ENCODE results near the gene CACNB2.

Gene CACNB2

GRCh38 chr10:18221882-18222281 is 81.7 kb downstream of the CACNB2 start:
- no peaks in the 10 kb centered on the region for H3K9me3 Mint-ChIP-seq (ENCODE audit: low read depth)
- no peaks in the 10 kb centered on the region for H3K4me1 Mint-ChIP-seq (ENCODE audit: low read depth)
- H3K36me3 Mint-ChIP-seq, result no peaks in the 10 kb centered on the region
- H3K4me3 Mint-ChIP-seq, result no peak overlapping the region
- H3K27me3 Mint-ChIP-seq, result no peaks in the 10 kb centered on the region
- no peak overlapping the region for H3K27ac Mint-ChIP-seq

- H3K9me3 Mint-ChIP-seq (ENCODE audit: low read depth), result no peaks in the 10 kb centered on the region
- H3K4me1 Mint-ChIP-seq (ENCODE audit: low read depth), result no peaks in the 10 kb centered on the region
- H3K4me3 Mint-ChIP-seq, result no peak overlapping the region
- no peak overlapping the region for H3K27ac Mint-ChIP-seq
- H3K36me3 Mint-ChIP-seq, result no peaks in the 10 kb centered on the region
- no peaks in the 10 kb centered on the region for H3K27me3 Mint-ChIP-seq
Measured at GRCh38 chr10:18222866-18223265, 82.6 kb downstream of the CACNB2 start.

GRCh38 chr10:18223898-18224297 is 83.7 kb downstream of the CACNB2 start:
- Mint-ChIP-seq H3K27me3 (no peaks in the 10 kb centered on the region), H3K4me3 (no peak overlapping the region), H3K9me3 (ENCODE audit: low read depth) (no peaks in the 10 kb centered on the region), H3K36me3 (no peaks in the 10 kb centered on the region), H3K27ac (no peak overlapping the region), H3K4me1 (ENCODE audit: low read depth) (no peaks in the 10 kb centered on the region)

- no peak overlapping the region for H3K27ac Mint-ChIP-seq
- no peaks in the 10 kb centered on the region for H3K27me3 Mint-ChIP-seq
- H3K4me1 Mint-ChIP-seq (ENCODE audit: low read depth), result no peaks in the 10 kb centered on the region
- H3K36me3 Mint-ChIP-seq, result no peaks in the 10 kb centered on the region
- H3K9me3 Mint-ChIP-seq (ENCODE audit: low read depth), result no peaks in the 10 kb centered on the region
- no peak overlapping the region for H3K4me3 Mint-ChIP-seq
Measured at GRCh38 chr10:18224626-18225445, 84.6 kb downstream of the CACNB2 start.

- Mint-ChIP-seq H3K4me3 (no peak overlapping the region), H3K9me3 (ENCODE audit: low read depth) (no peaks in the 10 kb centered on the region), H3K27ac (no peak overlapping the region), H3K36me3 (no peaks in the 10 kb centered on the region), H3K4me1 (ENCODE audit: low read depth) (no peaks in the 10 kb centered on the region), H3K27me3 (no peaks in the 10 kb centered on the region)
Measured at GRCh38 chr10:18226336-18226735, 86.1 kb downstream of the CACNB2 start.

- no peaks in the 10 kb centered on the region for H3K4me1 Mint-ChIP-seq (ENCODE audit: low read depth)
- no peaks in the 10 kb centered on the region for H3K36me3 Mint-ChIP-seq
- H3K9me3 Mint-ChIP-seq (ENCODE audit: low read depth), result no peaks in the 10 kb centered on the region
- H3K27ac Mint-ChIP-seq, result no peak overlapping the region
- no peak overlapping the region for H3K4me3 Mint-ChIP-seq
- peaks cover 5% of the 10 kb centered on the region for H3K27me3 Mint-ChIP-seq
Measured at GRCh38 chr10:18229826-18230225, 89.6 kb downstream of the CACNB2 start.

GRCh38 chr10:18230794-18231193 is 90.6 kb downstream of the CACNB2 start:
- Mint-ChIP-seq H3K4me3 (no peak overlapping the region), H3K27ac (no peak overlapping the region), H3K27me3 (peaks cover 5% of the 10 kb centered on the region), H3K4me1 (ENCODE audit: low read depth) (no peaks in the 10 kb centered on the region), H3K36me3 (no peaks in the 10 kb centered on the region), H3K9me3 (ENCODE audit: low read depth) (no peaks in the 10 kb centered on the region)

GRCh38 chr10:18231480-18231879 is 91.3 kb downstream of the CACNB2 start:
- Mint-ChIP-seq H3K4me3 (no peak overlapping the region), H3K27me3 (peaks cover 5% of the 10 kb centered on the region), H3K36me3 (no peaks in the 10 kb centered on the region), H3K4me1 (ENCODE audit: low read depth) (no peaks in the 10 kb centered on the region), H3K27ac (no peak overlapping the region), H3K9me3 (ENCODE audit: low read depth) (no peaks in the 10 kb centered on the region)

- Mint-ChIP-seq H3K4me3 (no peak overlapping the region), H3K9me3 (ENCODE audit: low read depth) (no peaks in the 10 kb centered on the region), H3K27me3 (peaks cover 5% of the 10 kb centered on the region), H3K4me1 (ENCODE audit: low read depth) (no peaks in the 10 kb centered on the region), H3K36me3 (no peaks in the 10 kb centered on the region), H3K27ac (no peak overlapping the region)
Measured at GRCh38 chr10:18233775-18234174, 93.6 kb downstream of the CACNB2 start.

- no peaks in the 10 kb centered on the region for H3K36me3 Mint-ChIP-seq
- no peak overlapping the region for H3K27ac Mint-ChIP-seq
- no peaks in the 10 kb centered on the region for H3K9me3 Mint-ChIP-seq (ENCODE audit: low read depth)
- peaks cover 5% of the 10 kb centered on the region for H3K27me3 Mint-ChIP-seq
- no peaks in the 10 kb centered on the region for H3K4me1 Mint-ChIP-seq (ENCODE audit: low read depth)
- H3K4me3 Mint-ChIP-seq, result no peak overlapping the region
Measured at GRCh38 chr10:18235477-18235876, 95.3 kb downstream of the CACNB2 start.

- H3K36me3 Mint-ChIP-seq, result no peaks in the 10 kb centered on the region
- H3K27ac Mint-ChIP-seq, result no peak overlapping the region
- H3K4me1 Mint-ChIP-seq (ENCODE audit: low read depth), result no peaks in the 10 kb centered on the region
- H3K27me3 Mint-ChIP-seq, result peaks cover 5% of the 10 kb centered on the region
- H3K4me3 Mint-ChIP-seq, result no peak overlapping the region
- no peaks in the 10 kb centered on the region for H3K9me3 Mint-ChIP-seq (ENCODE audit: low read depth)
Measured at GRCh38 chr10:18236756-18237155, 96.5 kb downstream of the CACNB2 start.

- no peaks in the 10 kb centered on the region for H3K36me3 Mint-ChIP-seq
- no peaks in the 10 kb centered on the region for H3K9me3 Mint-ChIP-seq (ENCODE audit: low read depth)
- H3K4me1 Mint-ChIP-seq (ENCODE audit: low read depth), result no peaks in the 10 kb centered on the region
- H3K27me3 Mint-ChIP-seq, result peaks cover 5% of the 10 kb centered on the region
- H3K27ac Mint-ChIP-seq, result no peak overlapping the region
- H3K4me3 Mint-ChIP-seq, result no peak overlapping the region
Measured at GRCh38 chr10:18238870-18239485, 98.8 kb downstream of the CACNB2 start.

GRCh38 chr10:18240185-18240882 is 100.1 kb downstream of the CACNB2 start:
- no peaks in the 10 kb centered on the region for H3K36me3 Mint-ChIP-seq
- no peaks in the 10 kb centered on the region for H3K9me3 Mint-ChIP-seq (ENCODE audit: low read depth)
- H3K27ac Mint-ChIP-seq, result no peak overlapping the region
- no peaks in the 10 kb centered on the region for H3K4me1 Mint-ChIP-seq (ENCODE audit: low read depth)
- no peak overlapping the region for H3K4me3 Mint-ChIP-seq
- no peaks in the 10 kb centered on the region for H3K27me3 Mint-ChIP-seq

GRCh38 chr10:18246967-18247366 is 106.7 kb downstream of the CACNB2 start:
- Mint-ChIP-seq H3K27ac (no peak overlapping the region), H3K9me3 (ENCODE audit: low read depth) (no peaks in the 10 kb centered on the region), H3K4me3 (no peak overlapping the region), H3K27me3 (peaks cover 4% of the 10 kb centered on the region), H3K36me3 (no peaks in the 10 kb centered on the region), H3K4me1 (ENCODE audit: low read depth) (no peaks in the 10 kb centered on the region)

- no peaks in the 10 kb centered on the region for H3K4me1 Mint-ChIP-seq (ENCODE audit: low read depth)
- H3K36me3 Mint-ChIP-seq, result no peaks in the 10 kb centered on the region
- H3K27ac Mint-ChIP-seq, result no peak overlapping the region
- peaks cover 4% of the 10 kb centered on the region for H3K27me3 Mint-ChIP-seq
- no peak overlapping the region for H3K4me3 Mint-ChIP-seq
- no peaks in the 10 kb centered on the region for H3K9me3 Mint-ChIP-seq (ENCODE audit: low read depth)
Measured at GRCh38 chr10:18252086-18252485, 111.9 kb downstream of the CACNB2 start.
